Aorta (tissue), 5 donors: Measurements from ENCODE around the gene ZNF770. TPM values are rescaled to one million over a fixed set of nuclear protein-coding genes. Genes with fewer than 3 reads are reported as not detected.

ENCODE experiments used
- ATAC-seq: fragments of 200-7000 bp; cut with Tn5 transposase; one replicate; pipeline ENCODE4 v1.9.1; 2022; ENCODE audit warnings: moderate library complexity; ENCODE audit not compliant: low FRiP score
- DNase-seq, 2 donors: peaks; one replicate each; pipeline ENCODE4 v3.0.0-alpha.2; 2020
- H3K27ac ChIP-seq, 2 donors: one replicate each; pipeline ENCODE4 v1.5.1; 2013; ENCODE audit warnings: low read length in 2 of 2, mild to moderate bottlenecking in 2 of 2, moderate library complexity in 2 of 2, control low read depth in 1 of 2, inconsistent platforms in 1 of 2, low read depth in 1 of 2
- H3K27me3 ChIP-seq, 2 donors: one replicate each; pipeline ENCODE4 v1.6.1; 2013; ENCODE audit warnings: control low read depth in 1 of 2, low read length in 1 of 2, mild to moderate bottlenecking in 1 of 2, moderate library complexity in 1 of 2; ENCODE audit not compliant: insufficient read depth in 2 of 2, control insufficient read depth in 1 of 2
- H3K36me3 ChIP-seq, 2 donors: one replicate each; pipeline ENCODE4 v1.6.1; 2013; ENCODE audit warnings: control low read depth in 1 of 2, low read length in 1 of 2, mild to moderate bottlenecking in 1 of 2; ENCODE audit not compliant: insufficient read depth in 2 of 2, control insufficient read depth in 1 of 2
- H3K4me1 ChIP-seq, 2 donors: one replicate each; pipeline ENCODE4 v1.6.1; 2013; ENCODE audit warnings: low read length in 2 of 2, control low read depth in 1 of 2, mild to moderate bottlenecking in 1 of 2, moderate library complexity in 1 of 2; ENCODE audit not compliant: insufficient read depth in 2 of 2, control insufficient read depth in 1 of 2
- H3K4me3 ChIP-seq, 2 donors: one replicate each; pipeline ENCODE4 v1.5.1; 2013; ENCODE audit warnings: low read length in 2 of 2, control low read depth in 1 of 2, mild to moderate bottlenecking in 1 of 2
- H3K9me3 ChIP-seq: one replicate; pipeline ENCODE4 v1.6.1; 2013; ENCODE audit warnings: mild to moderate bottlenecking, low read length; ENCODE audit not compliant: control insufficient read depth
- WGBS, 2 donors: extraction: QIAGEN DNeasy Blood & Tissue Kit; methylation state at CpG; one replicate each; pipeline ENCODE4 v1.1.7; 2013; 5-methylcytosine and 5-hydroxymethylcytosine counted together
- intact Hi-C, 2 donors: fragments of 100-400 bp; cut with DNase I; formaldehyde crosslinking; loops; one replicate each; pipeline versions ENCODE4 v1.14.2 to v1.15.0; 2022
- long read RNA-seq, 2 donors: library from polyadenylated mRNA; unstranded; transcript quantifications; one replicate each; pipeline ENCODE4 v2.0.0, GENCODE V29; 2020 to 2021
- polyA plus RNA-seq, 2 donors: library from polyadenylated mRNA; stranded (reverse); fragments of 200-250 nt; gene quantifications; one replicate each; pipeline ENCODE4 v1.2.3, GENCODE V29; 2013
- total RNA-seq, 2 donors: library from RNA; stranded (reverse); fragmentation: NEBNext Ultra II Directional; extraction: Animal tissue kit (Norgen Biotek cat#: 25700); gene quantifications; one replicate each; pipeline ENCODE4 v1.2.1, GENCODE V29; 2021
- donor health status: healthy with polysubstance abuse.
- donor health status: Bipolar disorder and iron deficiency.
- donor health status: DM: no; HTN: no; CAD: no.
- donor health status: DM: no; HTN: no; CAD: no.
- donor health status: DM: yes; HTN: yes; CAD: no.

Gene ZNF770, protein sequence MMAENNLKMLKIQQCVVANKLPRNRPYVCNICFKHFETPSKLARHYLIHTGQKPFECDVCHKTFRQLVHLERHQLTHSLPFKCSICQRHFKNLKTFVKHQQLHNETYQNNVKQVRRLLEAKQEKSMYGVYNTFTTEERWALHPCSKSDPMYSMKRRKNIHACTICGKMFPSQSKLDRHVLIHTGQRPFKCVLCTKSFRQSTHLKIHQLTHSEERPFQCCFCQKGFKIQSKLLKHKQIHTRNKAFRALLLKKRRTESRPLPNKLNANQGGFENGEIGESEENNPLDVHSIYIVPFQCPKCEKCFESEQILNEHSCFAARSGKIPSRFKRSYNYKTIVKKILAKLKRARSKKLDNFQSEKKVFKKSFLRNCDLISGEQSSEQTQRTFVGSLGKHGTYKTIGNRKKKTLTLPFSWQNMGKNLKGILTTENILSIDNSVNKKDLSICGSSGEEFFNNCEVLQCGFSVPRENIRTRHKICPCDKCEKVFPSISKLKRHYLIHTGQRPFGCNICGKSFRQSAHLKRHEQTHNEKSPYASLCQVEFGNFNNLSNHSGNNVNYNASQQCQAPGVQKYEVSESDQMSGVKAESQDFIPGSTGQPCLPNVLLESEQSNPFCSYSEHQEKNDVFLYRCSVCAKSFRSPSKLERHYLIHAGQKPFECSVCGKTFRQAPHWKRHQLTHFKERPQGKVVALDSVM
- total RNA-seq = 10 to 100 TPM; 25.5 to 25.8 TPM
- 1 to 10 TPM; 7.4 to 8.3 TPM for polyA plus RNA-seq
- long read RNA-seq, donor 1, full-length matches to known transcripts = 39 of 39 reads
- long read RNA-seq, donor 1, partial matches to known transcripts = 0 of 39 reads
- long read RNA-seq, donor 1, other reads (novel, unspliced or antisense) = 0 of 39 reads
- long read RNA-seq, donor 2, full-length matches to known transcripts = 2 of 5 reads
- long read RNA-seq, donor 2, partial matches to known transcripts = 0 of 5 reads
- long read RNA-seq, donor 2, other reads (novel, unspliced or antisense) = 3 of 5 reads

DNA sequence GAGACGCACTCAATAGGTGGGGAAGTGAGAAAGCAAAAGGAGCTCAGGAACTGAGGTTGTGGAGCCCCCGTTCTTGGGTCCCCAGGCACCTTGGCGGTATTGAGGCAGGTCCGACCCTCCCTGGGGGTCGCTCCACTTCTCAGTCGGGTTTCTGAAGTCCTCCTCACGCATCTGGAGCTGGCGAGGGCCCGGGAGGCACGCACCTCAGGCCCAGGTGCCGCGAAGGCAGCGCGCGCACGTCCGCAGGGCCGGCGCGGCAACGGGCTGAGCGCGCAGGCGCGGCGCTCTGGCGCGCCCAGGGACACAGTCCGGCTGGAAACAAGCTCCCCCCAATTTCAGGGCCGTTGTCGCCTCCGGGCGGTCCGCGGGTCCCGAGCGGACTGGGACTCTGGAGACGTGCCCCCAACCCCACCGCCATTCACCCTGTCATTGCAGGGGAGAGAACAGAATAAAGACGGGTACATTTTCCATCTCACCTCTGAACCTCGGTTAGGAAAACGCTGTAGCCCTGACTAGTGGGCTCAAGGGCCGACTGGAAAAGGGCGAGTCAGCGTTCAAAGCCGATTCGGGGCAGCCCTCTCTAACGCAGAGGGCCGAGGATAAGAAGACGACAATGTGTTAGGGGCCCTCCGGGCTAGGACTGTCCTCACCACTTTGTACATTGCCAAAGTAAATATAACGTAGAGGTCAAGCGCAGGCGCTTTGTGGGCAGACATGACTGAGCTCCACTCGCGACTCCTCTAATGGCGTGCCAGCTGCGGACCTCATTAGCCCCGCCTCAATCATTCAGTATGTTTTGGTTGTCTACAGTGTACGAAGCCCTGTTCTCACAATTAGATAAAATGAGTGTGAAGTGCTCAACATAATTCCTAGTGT is at the start of gene ZNF770:
ZNF770 (minus strand) TSS at position 261 of the 876 bp plus-strand sequence. CDS start 4,853 bp downstream, outside the sequence.
- 0% methylated on average over 57 to 60 of the region's 60 CpGs for WGBS, 2 donors
- ATAC-seq = peak; percentile 98
- DNase-seq = peak; percentile 86 to 92
- H3K9me3 ChIP-seq = no peaks in the 10 kb centered on the region
- peaks cover 0 to 2% of the 10 kb centered on the region in 2 donors for H3K4me1 ChIP-seq
- no peaks in the 10 kb centered on the region for H3K36me3 ChIP-seq
- H3K4me3 ChIP-seq = peak within 1 kb of the TSS; percentile 89 to 90
- no peaks in the 10 kb centered on the region for H3K27me3 ChIP-seq
- intact Hi-C loops = no loop called here
- peak within 1 kb of the TSS; percentile 72 to 95 for H3K27ac ChIP-seq

DNA sequence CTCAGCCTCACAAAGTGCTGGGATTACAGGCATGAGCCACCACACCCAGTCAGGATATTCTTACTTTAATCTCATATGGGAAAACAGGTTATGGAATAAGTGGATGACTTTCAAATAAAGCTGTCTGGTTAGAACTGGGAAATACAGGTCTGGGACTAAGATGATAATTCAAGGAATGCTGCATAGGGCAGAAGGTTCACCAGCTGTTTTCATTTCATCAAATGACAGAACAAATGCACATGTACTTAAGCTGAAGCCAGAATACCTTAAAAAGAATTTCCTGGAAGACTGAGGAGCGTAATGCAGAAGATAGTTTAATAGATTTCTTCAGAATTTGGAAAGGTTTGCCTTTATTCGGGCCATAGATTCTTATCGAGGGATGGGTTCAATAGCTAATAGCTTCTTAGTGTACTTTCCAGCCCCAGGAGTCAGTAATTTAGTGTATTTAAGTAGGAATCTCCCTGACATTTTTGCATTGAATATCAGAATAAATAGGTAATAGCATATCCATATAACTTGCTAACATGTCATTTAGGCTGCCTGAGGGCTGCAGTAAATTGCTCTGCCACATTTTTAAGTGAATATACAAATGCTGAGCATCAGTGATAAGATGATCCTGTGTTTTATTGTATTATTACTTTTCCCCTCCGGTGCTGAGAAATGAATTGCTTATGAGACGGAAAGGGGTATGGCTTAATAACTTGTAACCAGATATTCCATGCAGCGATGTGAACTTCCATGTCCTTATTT is 40.3 kb upstream of the ZNF770 start:
- ATAC-seq = no peak
- intact Hi-C loops = no loop called here
- no peaks in the 10 kb centered on the region for H3K4me1 ChIP-seq
- H3K27me3 ChIP-seq = no peaks in the 10 kb centered on the region
- 96% methylated on average over 6 of the region's 6 CpGs for WGBS, 2 donors
- no peaks in the 10 kb centered on the region for H3K9me3 ChIP-seq
- no peaks in the 10 kb centered on the region for H3K36me3 ChIP-seq
- DNase-seq = no peak
- H3K4me3 ChIP-seq = no peak overlapping the region
- H3K27ac ChIP-seq = no peak overlapping the region

DNA sequence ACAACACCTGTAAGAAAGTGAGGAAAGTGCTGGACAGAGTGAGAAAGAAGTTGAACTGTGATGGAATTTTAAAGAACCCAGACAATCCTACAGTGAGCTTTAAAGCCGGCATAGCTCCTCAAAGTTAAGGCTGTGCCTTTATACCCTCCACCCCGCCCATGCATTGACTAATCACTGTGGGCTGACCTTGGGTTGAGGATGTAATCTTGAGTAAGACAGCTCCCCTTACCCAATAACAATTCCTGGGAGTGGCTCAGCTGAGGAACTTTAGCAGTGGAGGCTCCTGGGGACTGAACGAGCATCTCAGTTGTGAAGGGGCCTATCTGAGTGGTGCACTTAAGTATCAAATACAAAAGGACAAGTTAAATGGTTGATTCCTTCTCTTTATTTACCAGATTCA is 35.7 kb upstream of the ZNF770 start:
- no peaks in the 10 kb centered on the region for H3K36me3 ChIP-seq
- ATAC-seq (no peak), DNase-seq (no peak)
- no peaks in the 10 kb centered on the region for H3K9me3 ChIP-seq
- WGBS, 2 donors = 82 to 94% methylated on average over 3 of the region's 3 CpGs
- H3K27ac ChIP-seq = no peak overlapping the region
- intact Hi-C loops = no loop called here
- no peaks in the 10 kb centered on the region for H3K4me1 ChIP-seq
- H3K27me3 ChIP-seq = no peaks in the 10 kb centered on the region
- no peak overlapping the region for H3K4me3 ChIP-seq

DNA sequence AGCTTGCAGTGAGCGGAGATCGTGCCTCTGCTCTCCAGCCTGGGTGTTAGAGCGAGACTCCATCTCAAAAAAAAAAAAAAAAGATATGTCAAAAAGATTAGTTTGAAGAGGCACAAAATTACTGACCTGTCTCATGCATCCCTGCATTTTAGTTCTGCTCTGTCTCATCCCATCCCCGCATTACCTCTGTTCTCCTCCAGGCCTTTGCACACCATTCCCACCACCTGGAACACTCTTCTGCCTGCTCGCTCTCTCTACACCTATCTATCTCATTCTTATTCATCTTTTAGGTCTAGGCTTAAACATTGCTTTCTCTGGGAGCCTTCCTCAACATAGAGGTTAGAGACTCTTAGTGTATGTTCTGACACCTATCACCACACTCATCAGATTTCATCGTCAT is 32.9 kb upstream of the ZNF770 start:
- H3K27me3 ChIP-seq = no peaks in the 10 kb centered on the region
- no peak overlapping the region for H3K27ac ChIP-seq
- WGBS, 2 donors = 94% methylated on average over 6 of the region's 6 CpGs
- ATAC-seq = no peak
- H3K9me3 ChIP-seq = no peaks in the 10 kb centered on the region
- H3K4me3 ChIP-seq = no peak overlapping the region
- no peaks in the 10 kb centered on the region for H3K36me3 ChIP-seq
- DNase-seq = no peak
- no peaks in the 10 kb centered on the region for H3K4me1 ChIP-seq
- intact Hi-C loops = no loop called here

DNA sequence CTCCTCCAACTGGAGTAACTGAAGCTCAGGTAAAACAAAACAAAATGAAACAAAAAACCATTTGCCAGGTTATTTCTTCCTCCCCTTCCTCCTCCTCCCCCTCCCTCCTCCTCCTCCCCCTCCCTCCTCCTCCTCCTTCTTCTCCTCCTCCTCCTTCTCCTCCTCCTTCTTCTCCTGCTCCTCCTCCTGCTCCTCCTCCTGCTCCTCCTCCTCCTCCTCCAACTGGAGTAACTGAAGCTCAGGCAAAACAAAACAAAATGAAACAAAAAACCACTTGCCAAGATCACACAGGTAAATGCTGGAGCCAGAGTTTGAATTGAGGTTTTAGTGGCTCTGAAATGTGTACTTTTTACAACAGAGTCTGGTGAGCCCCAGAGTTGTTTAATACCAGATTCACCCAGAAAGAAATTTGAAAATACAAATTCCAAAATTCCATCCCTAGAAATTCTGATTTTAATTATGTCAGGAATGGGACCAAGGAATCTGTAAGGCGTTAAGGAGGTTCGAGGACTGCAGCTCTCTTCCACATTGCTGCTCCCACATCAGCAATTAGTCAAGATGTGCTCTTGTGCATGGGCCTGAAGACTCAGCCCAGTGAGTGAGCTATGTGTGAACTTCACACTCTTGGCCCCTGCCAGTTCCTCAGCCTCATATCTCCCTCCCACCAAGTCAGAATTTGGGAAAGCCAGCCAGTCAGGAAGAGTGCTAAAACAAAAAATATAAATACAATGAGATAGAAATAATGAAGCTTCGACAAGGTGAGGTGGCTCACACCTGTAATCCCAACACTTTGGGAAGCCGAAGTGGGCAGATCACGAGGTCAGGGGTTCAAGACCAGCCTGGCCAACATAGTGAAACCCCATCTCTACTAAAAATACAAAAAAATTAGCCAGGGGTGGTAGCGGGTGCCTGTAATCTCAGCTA is 31.6 kb upstream of the ZNF770 start:
- Histone ChIP-seq H3K36me3 (no peaks in the 10 kb centered on the region), H3K27ac (no peak overlapping the region), H3K9me3 (no peaks in the 10 kb centered on the region), H3K4me1 (no peaks in the 10 kb centered on the region), H3K4me3 (no peak overlapping the region), H3K27me3 (no peaks in the 10 kb centered on the region)
- DNase-seq (no peak), ATAC-seq (no peak)
- 64 to 65% methylated on average over 6 of the region's 6 CpGs for WGBS, 2 donors
- intact Hi-C loops = no loop called here

DNA sequence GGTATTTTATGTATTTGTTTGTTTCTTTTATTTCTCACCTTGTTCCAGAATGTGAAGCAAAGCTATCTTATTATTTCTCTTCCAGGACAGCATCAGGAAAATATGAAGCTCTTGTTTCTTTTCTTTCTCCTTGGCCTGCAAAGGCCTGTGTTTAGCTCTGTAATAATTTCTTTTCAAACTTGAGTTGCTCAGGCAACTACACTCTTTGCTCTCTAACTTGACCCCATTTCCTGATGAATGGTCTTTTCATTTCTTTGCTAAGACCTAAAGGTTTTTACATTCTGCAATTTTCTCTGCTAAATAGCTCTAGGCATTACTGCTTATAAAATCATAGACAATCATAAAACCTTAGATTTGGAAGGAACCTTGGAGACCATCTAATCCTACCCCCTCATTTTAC is 26.2 kb upstream of the ZNF770 start:
- no peak overlapping the region for H3K27ac ChIP-seq
- H3K36me3 ChIP-seq = no peaks in the 10 kb centered on the region
- H3K4me3 ChIP-seq = no peak overlapping the region
- ATAC-seq (no peak), DNase-seq (no peak)
- intact Hi-C loops = no loop called here
- no peaks in the 10 kb centered on the region for H3K4me1 ChIP-seq
- H3K9me3 ChIP-seq = no peaks in the 10 kb centered on the region
- H3K27me3 ChIP-seq = no peaks in the 10 kb centered on the region

DNA sequence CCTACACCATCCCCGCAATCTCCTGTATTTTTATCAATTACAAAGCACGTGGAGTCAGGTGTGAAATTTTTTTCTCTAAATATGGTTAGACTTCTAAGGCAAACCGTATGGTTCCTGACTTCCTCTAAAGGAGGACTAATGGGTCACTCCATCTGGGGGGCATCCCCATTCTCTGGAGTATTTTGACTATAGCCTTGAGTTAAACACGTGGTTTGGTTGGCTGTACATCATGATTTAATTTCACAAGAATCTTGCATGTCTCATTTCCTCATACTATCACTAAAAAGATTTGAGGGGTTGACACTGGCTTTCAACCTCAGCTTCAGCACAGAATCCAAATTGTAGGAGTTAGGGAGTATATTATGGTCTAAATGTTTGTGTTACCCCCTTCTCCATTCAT is 25.3 kb upstream of the ZNF770 start:
- DNase-seq = no peak
- ATAC-seq = no peak
- Histone ChIP-seq H3K4me3 (no peak overlapping the region), H3K27ac (no peak overlapping the region), H3K27me3 (no peaks in the 10 kb centered on the region), H3K36me3 (no peaks in the 10 kb centered on the region), H3K9me3 (no peaks in the 10 kb centered on the region), H3K4me1 (no peaks in the 10 kb centered on the region)
- intact Hi-C loops = no loop called here
- WGBS, 2 donors = 68 to 69% methylated on average over 4 of the region's 4 CpGs
